Neural progenitor cell (in vitro differentiated cells): Measurements from ENCODE around the gene RPL32.

Experiments
- CTCF ChIP-seq: fragments of 200-600 bp; sonication (generic); IDR thresholded peaks from 2 replicates; pipeline ENCODE4 v1.5.1; 2017; ENCODE audit warnings: antibody characterized with exemption, mild to moderate bottlenecking
- EZH2 ChIP-seq: fragments of 200-600 bp; sonication (generic); IDR thresholded peaks from 2 replicates; pipeline ENCODE4 v1.6.1; 2017; ENCODE audit warnings: antibody characterized with exemption, mild to moderate bottlenecking, moderate library complexity
- EZH2phosphoT487 ChIP-seq: fragments of 200-600 bp; sonication (generic); IDR thresholded peaks from 2 replicates; pipeline ENCODE4 v1.6.1; 2017; ENCODE audit warnings: antibody characterized with exemption

GRCh38 chr3:12884186-12884680, 42.9 kb upstream of the RPL32 start:
- TF ChIP-seq CTCF (no peak), EZH2 (no peak), EZH2phosphoT487 (no peak)
